Upper lobe of right lung (tissue), 1 donor: ENCODE results near the gene OR4D9. TPM values are rescaled to one million over a fixed set of nuclear protein-coding genes. Genes with fewer than 3 reads are reported as not detected.
"Not testable (repeated sequence)": the region's sequence is repeated elsewhere in the genome, so short reads cannot be mapped to it uniquely, and the experiment has no call there.

ENCODE experiments used
- ATAC-seq: fragments of 200-7000 bp; cut with Tn5 transposase; one replicate; pipeline ENCODE4 v1.9.1; 2020; ENCODE audit warnings: mild to moderate bottlenecking, moderate library complexity
- DNase-seq: peaks from one replicate; pipeline ENCODE4 v3.0.0-alpha.2; 2020
- H3K27ac ChIP-seq: fragments of 200-600 bp; one replicate; pipeline ENCODE4 v1.8.0; 2022
- H3K27me3 ChIP-seq: fragments of 200-600 bp; one replicate; pipeline ENCODE4 v1.8.0; 2022; ENCODE audit warnings: mild to moderate bottlenecking
- H3K36me3 ChIP-seq: fragments of 200-600 bp; one replicate; pipeline ENCODE4 v1.8.0; 2022
- H3K4me1 ChIP-seq: fragments of 200-600 bp; one replicate; pipeline ENCODE4 v1.8.0; 2022
- H3K4me3 ChIP-seq: fragments of 200-600 bp; one replicate; pipeline ENCODE4 v1.8.0; 2022; ENCODE audit warnings: mild to moderate bottlenecking
- H3K9me3 ChIP-seq: fragments of 200-600 bp; one replicate; pipeline ENCODE4 v1.8.0; 2022
- intact Hi-C: fragments of 100-400 bp; cut with DNase I; formaldehyde crosslinking; loops from one replicate; pipeline ENCODE4 v1.11.0; 2022
- total RNA-seq: library from RNA; stranded (reverse); fragmentation: NEBNext Ultra II Directional; extraction: Animal tissue kit (Norgen Biotek cat#: 25700); gene quantifications from one replicate; pipeline ENCODE4 v1.2.1, GENCODE V29; 2021
- TF ChIP-seq, protein P1 (sequence below): fragments of 200-600 bp; IDR thresholded peaks from one replicate; pipeline ENCODE4 v1.8.0; 2022; ENCODE audit warnings: antibody characterized with exemption
- donor health status: DM: no; HTN: yes; CAD: no; lungs with severe emphysema.

Gene OR4D9
- total RNA-seq, 1 donor from 2014 or later: not detected

DNA sequence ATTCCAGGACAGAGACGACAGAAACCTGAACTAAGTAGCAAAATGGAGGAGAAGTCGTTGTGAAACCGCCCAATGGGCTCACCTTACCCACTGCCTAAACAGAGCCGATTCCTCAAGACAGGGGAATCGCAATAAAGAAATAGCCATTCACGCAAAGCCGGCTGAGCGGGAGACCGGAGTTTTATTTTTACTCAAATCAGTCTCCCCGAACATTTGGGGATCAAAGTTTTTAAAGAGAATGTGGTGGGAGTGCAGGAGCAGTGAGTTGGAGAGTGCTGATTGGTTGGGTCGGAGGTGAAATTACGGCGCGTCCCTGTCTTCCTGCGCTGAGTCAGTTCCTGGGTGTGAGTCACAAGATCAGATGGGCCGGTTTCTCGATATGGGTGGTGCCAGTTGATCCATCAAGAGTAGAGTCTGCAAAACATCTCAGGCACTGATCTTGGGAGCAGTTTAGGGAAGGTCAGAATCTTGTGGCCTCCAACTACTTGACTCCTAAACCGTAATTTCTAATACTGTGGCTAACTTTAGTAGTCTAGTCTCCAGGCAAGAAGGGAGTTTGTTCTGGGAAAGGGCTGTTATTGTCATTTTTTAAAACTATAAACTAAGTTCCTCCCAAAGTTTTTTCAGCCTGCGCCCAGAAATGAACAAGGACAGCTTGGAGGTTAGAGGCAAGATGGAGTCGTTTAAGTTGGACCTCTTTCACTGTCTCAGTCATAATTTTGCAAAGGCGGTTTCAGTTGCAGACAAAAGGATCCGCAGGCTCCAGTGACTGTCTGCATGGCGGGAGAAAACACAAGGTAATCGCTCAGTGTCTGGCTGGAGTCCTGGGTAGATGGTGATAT is 34.1 kb downstream of the OR4D9 start:
- H3K4me1 ChIP-seq: no peaks in the 10 kb centered on the region
- no peaks in the 10 kb centered on the region for H3K9me3 ChIP-seq
- no peaks in the 10 kb centered on the region for H3K36me3 ChIP-seq
- H3K27ac ChIP-seq: no peak overlapping the region
- H3K27me3 ChIP-seq: no peaks in the 10 kb centered on the region
- TF ChIP-seq, protein P1, sequence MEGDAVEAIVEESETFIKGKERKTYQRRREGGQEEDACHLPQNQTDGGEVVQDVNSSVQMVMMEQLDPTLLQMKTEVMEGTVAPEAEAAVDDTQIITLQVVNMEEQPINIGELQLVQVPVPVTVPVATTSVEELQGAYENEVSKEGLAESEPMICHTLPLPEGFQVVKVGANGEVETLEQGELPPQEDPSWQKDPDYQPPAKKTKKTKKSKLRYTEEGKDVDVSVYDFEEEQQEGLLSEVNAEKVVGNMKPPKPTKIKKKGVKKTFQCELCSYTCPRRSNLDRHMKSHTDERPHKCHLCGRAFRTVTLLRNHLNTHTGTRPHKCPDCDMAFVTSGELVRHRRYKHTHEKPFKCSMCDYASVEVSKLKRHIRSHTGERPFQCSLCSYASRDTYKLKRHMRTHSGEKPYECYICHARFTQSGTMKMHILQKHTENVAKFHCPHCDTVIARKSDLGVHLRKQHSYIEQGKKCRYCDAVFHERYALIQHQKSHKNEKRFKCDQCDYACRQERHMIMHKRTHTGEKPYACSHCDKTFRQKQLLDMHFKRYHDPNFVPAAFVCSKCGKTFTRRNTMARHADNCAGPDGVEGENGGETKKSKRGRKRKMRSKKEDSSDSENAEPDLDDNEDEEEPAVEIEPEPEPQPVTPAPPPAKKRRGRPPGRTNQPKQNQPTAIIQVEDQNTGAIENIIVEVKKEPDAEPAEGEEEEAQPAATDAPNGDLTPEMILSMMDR: no peak
- intact Hi-C loops: no loop called here
- no peak for ATAC-seq
- H3K4me3 ChIP-seq: no peak overlapping the region
- no peak for DNase-seq

DNA sequence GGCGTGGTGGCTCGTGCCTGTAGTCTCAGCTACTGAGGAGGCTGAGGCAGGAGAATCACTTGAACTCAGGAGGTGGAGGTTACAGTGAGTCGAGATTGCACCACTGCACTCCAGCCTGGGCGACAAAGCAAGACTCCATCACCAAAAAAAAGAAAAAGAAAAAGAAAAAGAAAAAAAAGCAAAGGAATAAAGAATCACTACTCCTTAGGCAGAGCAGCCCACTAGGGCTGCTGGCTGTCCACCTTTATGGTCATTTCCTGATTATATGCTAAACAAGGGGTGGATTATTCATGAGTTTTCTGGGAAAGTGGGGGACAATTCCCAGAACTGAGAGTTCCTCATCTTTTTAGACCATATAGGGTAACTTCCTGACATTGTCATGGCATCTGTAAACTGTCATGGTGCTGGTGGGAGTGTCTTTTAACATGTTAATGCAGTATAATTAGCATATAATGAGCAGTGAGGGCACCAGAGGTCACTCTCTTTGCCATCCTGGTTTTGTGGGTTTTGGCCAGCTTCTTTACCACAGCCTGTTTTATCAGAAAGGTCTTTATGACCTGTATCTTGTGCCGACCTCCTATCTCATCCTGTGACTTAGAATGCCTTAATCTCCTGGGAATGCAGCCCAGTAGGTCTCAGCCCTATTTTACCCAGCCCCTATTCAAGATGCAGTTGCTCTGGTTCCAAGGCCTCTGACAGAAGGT is 36.4 kb downstream of the OR4D9 start:
- H3K36me3 ChIP-seq, H3K4me3 ChIP-seq, H3K4me1 ChIP-seq, DNase-seq, H3K27me3 ChIP-seq, H3K27ac ChIP-seq, intact Hi-C loops, H3K9me3 ChIP-seq, ATAC-seq: not testable (repeated sequence)

DNA sequence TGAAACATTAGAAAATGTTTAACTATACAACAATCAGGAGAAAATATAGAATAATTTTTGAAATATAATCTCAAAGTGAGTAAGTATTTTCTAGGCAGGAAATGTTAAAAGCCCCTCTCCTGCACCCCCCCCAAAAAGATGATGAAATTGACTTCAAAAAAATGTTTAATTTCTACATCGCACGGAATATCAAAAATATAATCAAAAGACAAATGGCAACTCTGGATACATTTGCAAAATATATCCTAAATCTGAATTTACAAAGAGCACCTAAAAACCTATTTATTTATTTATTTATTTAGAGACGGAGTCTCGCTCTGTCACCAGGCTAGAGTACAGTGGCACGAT is 36.9 kb downstream of the OR4D9 start:
- Histone ChIP-seq H3K36me3 (no peaks in the 10 kb centered on the region), H3K4me3 (no peak overlapping the region), H3K27me3 (no peaks in the 10 kb centered on the region), H3K9me3 (no peaks in the 10 kb centered on the region), H3K4me1 (no peaks in the 10 kb centered on the region), H3K27ac (no peak overlapping the region)
- intact Hi-C loops: no loop called here
- no peak for ATAC-seq
- TF ChIP-seq, protein P1: no peak
- no peak for DNase-seq

DNA sequence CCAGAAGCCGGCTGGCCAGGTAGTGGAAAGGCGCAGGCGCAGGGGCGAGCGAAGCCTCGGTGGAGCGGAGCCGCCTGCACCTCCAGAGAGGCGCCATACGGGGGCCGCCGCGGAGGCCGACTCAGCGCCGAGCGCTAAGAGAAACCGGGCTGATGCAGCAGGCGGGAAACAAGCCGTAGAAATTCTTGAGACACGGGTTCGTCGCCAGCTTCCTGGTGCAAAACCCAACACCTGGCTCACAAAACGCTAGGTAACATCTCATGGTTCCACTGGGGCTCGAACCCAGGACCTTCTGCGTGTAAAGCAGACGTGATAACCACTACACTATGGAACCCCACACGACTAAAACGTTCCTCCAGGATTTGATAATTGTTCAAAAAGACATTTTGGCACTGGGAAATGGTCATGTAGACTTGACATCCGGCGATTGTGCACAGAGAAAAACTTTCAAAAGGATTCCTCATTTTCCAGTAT is 39.1 kb downstream of the OR4D9 start:
- peak; percentile 96 for ATAC-seq
- Histone ChIP-seq H3K27me3 (no peaks in the 10 kb centered on the region), H3K36me3 (no peaks in the 10 kb centered on the region), H3K9me3 (no peaks in the 10 kb centered on the region), H3K4me1 (peaks cover under 1% of the 10 kb centered on the region), H3K27ac (peak overlapping the region; percentile 78), H3K4me3 (peak overlapping the region; percentile 54)
- peak; percentile 90 for DNase-seq
- TF ChIP-seq, protein P1: peak; percentile 62
- intact Hi-C loops: no loop called here

DNA sequence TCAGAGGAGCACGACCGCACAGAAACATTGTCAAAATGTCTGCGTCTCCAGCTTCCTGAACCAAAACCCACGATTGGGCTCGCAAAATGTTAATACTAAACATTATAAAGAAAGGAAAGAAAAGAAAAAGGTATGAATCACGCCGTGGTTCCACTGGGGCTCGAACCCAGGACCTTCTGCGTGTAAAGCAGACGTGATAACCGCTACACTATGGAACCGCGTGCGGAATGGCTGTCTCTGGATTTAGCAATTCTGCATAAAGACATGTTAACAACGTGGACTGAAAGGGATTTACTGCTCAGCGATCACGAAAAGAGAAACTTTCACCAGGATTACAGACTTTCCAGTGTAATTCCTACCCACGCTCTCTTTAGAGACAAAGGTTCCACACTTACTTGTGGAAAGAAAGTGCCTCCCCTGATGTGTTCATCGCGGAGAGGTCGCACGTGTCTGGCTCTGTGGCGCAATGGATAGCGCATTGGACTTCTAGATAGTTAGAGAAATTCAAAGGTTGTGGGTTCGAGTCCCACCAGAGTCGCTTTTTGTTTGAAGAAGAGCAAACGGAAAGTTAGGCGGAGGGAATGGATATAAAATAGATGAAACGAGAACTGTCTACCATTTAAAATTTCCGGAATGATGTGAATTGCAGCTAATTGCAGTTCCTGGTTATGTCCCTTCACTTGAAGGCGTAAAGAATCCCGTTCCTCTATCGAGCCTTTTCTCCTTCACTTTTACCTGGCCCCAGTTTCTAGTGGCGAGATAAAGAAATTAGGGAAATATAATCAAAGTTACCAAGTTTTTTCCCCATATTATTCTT is 39.7 kb downstream of the OR4D9 start:
- ATAC-seq (peak; percentile 74), DNase-seq (peak; percentile 84)
- H3K9me3 ChIP-seq: no peaks in the 10 kb centered on the region
- TF ChIP-seq, protein P1: no peak
- no peaks in the 10 kb centered on the region for H3K36me3 ChIP-seq
- intact Hi-C loops: no loop called here
- H3K4me1 ChIP-seq: peaks cover 7% of the 10 kb centered on the region
- no peaks in the 10 kb centered on the region for H3K27me3 ChIP-seq
- peak overlapping the region; percentile 78 for H3K27ac ChIP-seq
- peak overlapping the region; percentile 54 for H3K4me3 ChIP-seq
